Measurements from ENCODE around the gene MAP3K7. TPM values are rescaled to one million over a fixed set of nuclear protein-coding genes. Genes with fewer than 3 reads are reported as not detected.

The MAP3K7 gene
- polyA plus RNA-seq, 1 donor (not counting 4 experiments of a cell fraction or from before 2014, with no cell fraction given) = 43.5 TPM

DNA sequence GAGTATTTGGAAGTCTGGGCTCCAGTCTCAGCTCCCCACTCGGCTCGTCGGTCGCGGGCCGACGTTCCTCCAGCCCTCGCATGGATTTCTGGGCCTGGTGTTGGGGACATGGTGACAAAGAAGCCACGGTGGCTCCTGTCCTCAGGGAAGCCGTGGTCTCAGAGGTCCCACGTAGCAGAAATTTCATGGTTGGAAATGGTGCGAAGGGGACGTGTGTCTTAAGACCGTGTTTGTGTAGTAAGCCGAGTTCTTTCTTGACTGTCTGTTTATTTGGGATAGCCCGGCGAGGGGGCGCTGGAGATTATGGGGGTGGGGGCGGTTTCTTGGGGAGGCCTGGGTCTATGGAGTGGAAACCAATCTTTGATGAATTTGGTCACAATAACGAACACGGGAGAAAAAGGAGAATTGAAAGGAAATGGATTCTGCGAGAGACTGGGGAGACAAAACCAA is 23.5 kb upstream of the MAP3K7 start:
- no peaks in the 10 kb centered on the region for H3K9me1 ChIP-seq (ENCODE audit: control insufficient read depth, extremely low read depth, insufficient read depth, low read length)
- H3K27ac ChIP-seq (ENCODE audit: control insufficient read depth, insufficient read depth, low read length) = no peak overlapping the region
- no peaks in the 10 kb centered on the region for H3K36me3 ChIP-seq (ENCODE audit: control insufficient read depth in 2 of 2, extremely low read depth in 1 of 2, insufficient read depth in 2 of 2, low read length in 2 of 2)
- DNase-seq (ENCODE audit: low read depth, low spot score) (no peak), FAIRE-seq (no peak)
- no peak overlapping the region for H3K9ac ChIP-seq (ENCODE audit: control insufficient read depth, extremely low read depth, insufficient read depth, low read length)
- H4K20me1 ChIP-seq (ENCODE audit: control insufficient read depth, extremely low read depth, insufficient read depth, low read length) = no peaks in the 10 kb centered on the region
- H3K9me3 ChIP-seq (ENCODE audit: control insufficient read depth, low read depth, low read length) = no peaks in the 10 kb centered on the region
- peak overlapping the region; percentile 81 for H3K4me2 ChIP-seq (ENCODE audit: control insufficient read depth, extremely low read depth, insufficient read depth, low read depth, low read length)
- peak overlapping the region; percentile 41 to 72 (median 61) for H3K4me3 ChIP-seq (ENCODE audit: control insufficient read depth in 2 of 3, extremely low read depth in 1 of 3, insufficient read depth in 2 of 3, low read depth in 1 of 3, low read length in 3 of 3)
- H3K27me3 ChIP-seq (ENCODE audit: control insufficient read depth, extremely low read depth, insufficient read depth, low read length) = peaks cover 7% of the 10 kb centered on the region
- dilution Hi-C loops (cut with MboI; ENCODE audit: extremely low pct_ligation_motif_present, low sequenced_read_pairs) = no loop called here
- no peak for TF ChIP-seq EZH2 (IDR thresholded peaks at IDR 0.05; ENCODE audit: low read length)
- TF ChIP-seq, protein P1, sequence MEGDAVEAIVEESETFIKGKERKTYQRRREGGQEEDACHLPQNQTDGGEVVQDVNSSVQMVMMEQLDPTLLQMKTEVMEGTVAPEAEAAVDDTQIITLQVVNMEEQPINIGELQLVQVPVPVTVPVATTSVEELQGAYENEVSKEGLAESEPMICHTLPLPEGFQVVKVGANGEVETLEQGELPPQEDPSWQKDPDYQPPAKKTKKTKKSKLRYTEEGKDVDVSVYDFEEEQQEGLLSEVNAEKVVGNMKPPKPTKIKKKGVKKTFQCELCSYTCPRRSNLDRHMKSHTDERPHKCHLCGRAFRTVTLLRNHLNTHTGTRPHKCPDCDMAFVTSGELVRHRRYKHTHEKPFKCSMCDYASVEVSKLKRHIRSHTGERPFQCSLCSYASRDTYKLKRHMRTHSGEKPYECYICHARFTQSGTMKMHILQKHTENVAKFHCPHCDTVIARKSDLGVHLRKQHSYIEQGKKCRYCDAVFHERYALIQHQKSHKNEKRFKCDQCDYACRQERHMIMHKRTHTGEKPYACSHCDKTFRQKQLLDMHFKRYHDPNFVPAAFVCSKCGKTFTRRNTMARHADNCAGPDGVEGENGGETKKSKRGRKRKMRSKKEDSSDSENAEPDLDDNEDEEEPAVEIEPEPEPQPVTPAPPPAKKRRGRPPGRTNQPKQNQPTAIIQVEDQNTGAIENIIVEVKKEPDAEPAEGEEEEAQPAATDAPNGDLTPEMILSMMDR (optimal IDR thresholded peaks at IDR 0.05 in 1 of 3, IDR thresholded peaks at IDR 0.05 in 1 of 3, conservative IDR thresholded peaks at IDR 0.05 in 1 of 3; ENCODE audit: extremely low read depth in 1 of 3, insufficient read depth in 2 of 3, low read length in 3 of 3) = no peak
- H3K4me1 ChIP-seq (ENCODE audit: control insufficient read depth, extremely low read depth, insufficient read depth, low read length) = no peaks in the 10 kb centered on the region
- H3K79me2 ChIP-seq (ENCODE audit: control insufficient read depth, insufficient read depth, low read length) = no peaks in the 10 kb centered on the region
- peak overlapping the region; percentile 92 for H2AFZ ChIP-seq (ENCODE audit: control insufficient read depth, low read length)

GRCh38 chr6:90605749-90606340 is 19.0 kb upstream of the MAP3K7 start:
- Histone ChIP-seq H3K4me3 (ENCODE audit: control insufficient read depth in 2 of 3, extremely low read depth in 1 of 3, insufficient read depth in 2 of 3, low read depth in 1 of 3, low read length in 3 of 3) (no peak overlapping the region), H3K27ac (ENCODE audit: control insufficient read depth, insufficient read depth, low read length) (no peak overlapping the region), H3K79me2 (ENCODE audit: control insufficient read depth, insufficient read depth, low read length) (no peaks in the 10 kb centered on the region), H4K20me1 (ENCODE audit: control insufficient read depth, extremely low read depth, insufficient read depth, low read length) (no peaks in the 10 kb centered on the region), H3K9me1 (ENCODE audit: control insufficient read depth, extremely low read depth, insufficient read depth, low read length) (no peaks in the 10 kb centered on the region), H3K27me3 (ENCODE audit: control insufficient read depth, extremely low read depth, insufficient read depth, low read length) (peaks cover 10% of the 10 kb centered on the region), H3K36me3 (ENCODE audit: control insufficient read depth in 2 of 2, extremely low read depth in 1 of 2, insufficient read depth in 2 of 2, low read length in 2 of 2) (no peaks in the 10 kb centered on the region), H2AFZ (ENCODE audit: control insufficient read depth, low read length) (no peak overlapping the region), H3K4me2 (ENCODE audit: control insufficient read depth, extremely low read depth, insufficient read depth, low read depth, low read length) (no peak overlapping the region), H3K4me1 (ENCODE audit: control insufficient read depth, extremely low read depth, insufficient read depth, low read length) (no peaks in the 10 kb centered on the region), H3K9me3 (ENCODE audit: control insufficient read depth, low read depth, low read length) (no peaks in the 10 kb centered on the region), H3K9ac (ENCODE audit: control insufficient read depth, extremely low read depth, insufficient read depth, low read length) (no peak overlapping the region)
- DNase-seq (ENCODE audit: low read depth, low spot score) (no peak), FAIRE-seq (no peak)
- TF ChIP-seq, protein P1 (optimal IDR thresholded peaks at IDR 0.05 in 1 of 3, IDR thresholded peaks at IDR 0.05 in 1 of 3, conservative IDR thresholded peaks at IDR 0.05 in 1 of 3; ENCODE audit: extremely low read depth in 1 of 3, insufficient read depth in 2 of 3, low read length in 3 of 3) = no peak
- TF ChIP-seq EZH2 (IDR thresholded peaks at IDR 0.05; ENCODE audit: low read length) = no peak
- dilution Hi-C loops (cut with MboI; ENCODE audit: extremely low pct_ligation_motif_present, low sequenced_read_pairs) = no loop called here

Data from keratinocyte (primary cell).